Epidermal melanocyte (primary cell): ENCODE results near the gene PPP1R9A.
"Not testable (repeated sequence)": the region's sequence is repeated elsewhere in the genome, so short reads cannot be mapped to it uniquely, and the experiment has no call there.

ENCODE experiments used
- DNase-seq: peaks from one replicate; pipeline ENCODE4 v3.0.0; 2011; ENCODE audit warnings: low spot score; ENCODE audit not compliant: insufficient read length

PPP1R9A gene

GRCh38 chr7:94973844-94974243 is 66.5 kb downstream of the PPP1R9A start:
- no peak for DNase-seq

- no peak for DNase-seq
Observed at GRCh38 chr7:94974423-94974822, 67.0 kb downstream of the PPP1R9A start.

- DNase-seq: no peak
Observed at GRCh38 chr7:94975336-94975735, 67.9 kb downstream of the PPP1R9A start.

- DNase-seq: no peak
Observed at GRCh38 chr7:94980418-94981142, 73.2 kb downstream of the PPP1R9A start.

GRCh38 chr7:94995921-94996320 is 88.5 kb downstream of the PPP1R9A start:
- no peak for DNase-seq

- no peak for DNase-seq
Observed at GRCh38 chr7:94996369-94996768, 89.0 kb downstream of the PPP1R9A start.

- DNase-seq: no peak
Observed at GRCh38 chr7:94997547-94997946, 90.2 kb downstream of the PPP1R9A start.

- DNase-seq: no peak
Observed at GRCh38 chr7:94998266-94999068, 91.1 kb downstream of the PPP1R9A start.

GRCh38 chr7:94999069-94999351 is 91.6 kb downstream of the PPP1R9A start:
- no peak for DNase-seq

- not testable (repeated sequence) for DNase-seq
Observed at GRCh38 chr7:94999601-95000000, 92.2 kb downstream of the PPP1R9A start.

- no peak for DNase-seq
Observed at GRCh38 chr7:95001258-95001657, 93.9 kb downstream of the PPP1R9A start.

GRCh38 chr7:95001815-95002561 is 94.6 kb downstream of the PPP1R9A start:
- no peak for DNase-seq

- DNase-seq: no peak
Observed at GRCh38 chr7:95002775-95003174, 95.4 kb downstream of the PPP1R9A start.

- DNase-seq: no peak
Observed at GRCh38 chr7:95004618-95005247, 97.3 kb downstream of the PPP1R9A start.

GRCh38 chr7:95006010-95006409 is 98.6 kb downstream of the PPP1R9A start:
- DNase-seq: no peak

GRCh38 chr7:95008773-95009172 is 101.4 kb downstream of the PPP1R9A start:
- not testable (repeated sequence) for DNase-seq

- DNase-seq: peak; percentile 18
Observed at GRCh38 chr7:95011146-95011928, 103.9 kb downstream of the PPP1R9A start.

- no peak for DNase-seq
Observed at GRCh38 chr7:95011995-95012394, 104.6 kb downstream of the PPP1R9A start.

GRCh38 chr7:95018021-95018420 is 110.6 kb downstream of the PPP1R9A start:
- DNase-seq: no peak

- no peak for DNase-seq
Observed at GRCh38 chr7:95026018-95026417, 118.6 kb downstream of the PPP1R9A start.
